Kidney (tissue), 14 donors: ENCODE results near the gene FAM20A. TPM values are rescaled to one million over a fixed set of nuclear protein-coding genes. Genes with fewer than 3 reads are reported as not detected.

Experiments used
- DNase-seq, 5 donors: peaks; one replicate each; pipeline ENCODE4 v3.0.0-alpha.2; 2013 to 2020
- FAIRE-seq: peaks from 2 replicates; lab custom pipeline; 2012; peaks lifted over from hg19 to GRCh38; lab: Jason Lieb, UNC
- H3K27ac ChIP-seq, 2 donors: one replicate each; pipeline ENCODE4 v1.7.0; 2013; ENCODE audit warnings: low read depth in 2 of 2, low read length in 2 of 2, inconsistent platforms in 1 of 2
- H3K27me3 ChIP-seq: one replicate; pipeline ENCODE4 v1.7.1; 2013; ENCODE audit warnings: low read length, inconsistent platforms; ENCODE audit not compliant: control insufficient read depth, insufficient read depth
- H3K36me3 ChIP-seq, 3 donors: one replicate each; pipeline versions ENCODE4 v1.7.0 to v1.7.1; 2013; ENCODE audit warnings: low read length in 3 of 3, control low read depth in 1 of 3, inconsistent platforms in 1 of 3; ENCODE audit not compliant: insufficient read depth in 3 of 3, control insufficient read depth in 2 of 3
- H3K4me1 ChIP-seq, 3 donors: one replicate each; pipeline versions ENCODE4 v1.7.0 to v1.7.1; 2013; ENCODE audit warnings: low read length in 3 of 3, inconsistent platforms in 1 of 3, low read depth in 1 of 3; ENCODE audit not compliant: control insufficient read depth in 2 of 3, insufficient read depth in 2 of 3
- H3K4me3 ChIP-seq, 3 donors: one replicate each; pipeline versions ENCODE4 v1.7.0 to v1.8.1; 2013; ENCODE audit warnings: low read length in 3 of 3, control low read depth in 1 of 3, inconsistent platforms in 1 of 3
- H3K9ac ChIP-seq, 3 donors: one replicate each; pipeline versions ENCODE4 v1.7.0 to v1.7.1; 2013; ENCODE audit warnings: low read length in 3 of 3, control low read depth in 1 of 3, inconsistent platforms in 1 of 3
- H3K9me3 ChIP-seq, 3 donors: one replicate each; pipeline versions ENCODE4 v1.7.0 to v1.7.1; 2013; ENCODE audit warnings: low read length in 3 of 3, control low read depth in 1 of 3, inconsistent platforms in 1 of 3; ENCODE audit not compliant: control insufficient read depth in 2 of 3, insufficient read depth in 1 of 3
- intact Hi-C: fragments of 100-400 bp; cut with DNase I; formaldehyde crosslinking; loops from one replicate; pipeline ENCODE4 v1.11.1; 2022
- polyA plus RNA-seq: library from polyadenylated mRNA; stranded (reverse); fragments of 350-450 nt; fragmentation: Illumina TruSeq; extraction: RNeasy Lipid Tissue Mini Kit (QIAGEN cat#74804); gene quantifications from one replicate; pipeline ENCODE4 v1.2.3, GENCODE V29; 2014; ENCODE audit warnings: low read depth, low replicate concordance; ENCODE audit not compliant: insufficient read depth
- total RNA-seq: library from RNA; stranded (reverse); fragmentation: NEBNext Ultra II Directional; extraction: Animal tissue kit (Norgen Biotek cat#: 25700); gene quantifications from one replicate; pipeline ENCODE4 v1.2.1, GENCODE V29; 2021
- TF ChIP-seq, protein P1 (sequence below): IDR thresholded peaks from 3 replicates; pipeline ENCODE4 v1.5.1; 2012; ENCODE audit warnings: mild to moderate bottlenecking, moderate library complexity, borderline replicate concordance; ENCODE audit not compliant: insufficient read depth; ENCODE audit errors: extremely low read depth
- donor health status: control.
- donor health status: control.
- donor health status: control.
- donor health status: control.
- donor health status: control.
- donor health status: DM: yes; HTN: yes; CAD: no.
- donor health status: Normal renal cell carcinoma (clear cell type).

The FAM20A gene
- total and polyA plus RNA-seq, 2 donors from 2014 or later, result 65.8 to 77.7 TPM

- no peak overlapping the region for H3K4me3 ChIP-seq
- no peaks in the 10 kb centered on the region for H3K36me3 ChIP-seq
- intact Hi-C loops, result no loop called here
- TF ChIP-seq, protein P1, sequence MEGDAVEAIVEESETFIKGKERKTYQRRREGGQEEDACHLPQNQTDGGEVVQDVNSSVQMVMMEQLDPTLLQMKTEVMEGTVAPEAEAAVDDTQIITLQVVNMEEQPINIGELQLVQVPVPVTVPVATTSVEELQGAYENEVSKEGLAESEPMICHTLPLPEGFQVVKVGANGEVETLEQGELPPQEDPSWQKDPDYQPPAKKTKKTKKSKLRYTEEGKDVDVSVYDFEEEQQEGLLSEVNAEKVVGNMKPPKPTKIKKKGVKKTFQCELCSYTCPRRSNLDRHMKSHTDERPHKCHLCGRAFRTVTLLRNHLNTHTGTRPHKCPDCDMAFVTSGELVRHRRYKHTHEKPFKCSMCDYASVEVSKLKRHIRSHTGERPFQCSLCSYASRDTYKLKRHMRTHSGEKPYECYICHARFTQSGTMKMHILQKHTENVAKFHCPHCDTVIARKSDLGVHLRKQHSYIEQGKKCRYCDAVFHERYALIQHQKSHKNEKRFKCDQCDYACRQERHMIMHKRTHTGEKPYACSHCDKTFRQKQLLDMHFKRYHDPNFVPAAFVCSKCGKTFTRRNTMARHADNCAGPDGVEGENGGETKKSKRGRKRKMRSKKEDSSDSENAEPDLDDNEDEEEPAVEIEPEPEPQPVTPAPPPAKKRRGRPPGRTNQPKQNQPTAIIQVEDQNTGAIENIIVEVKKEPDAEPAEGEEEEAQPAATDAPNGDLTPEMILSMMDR, result no peak
- H3K9ac ChIP-seq, result no peak overlapping the region
- H3K27me3 ChIP-seq, result no peaks in the 10 kb centered on the region
- H3K4me1 ChIP-seq, result peaks cover 2 to 28% (median 7%) of the 10 kb centered on the region in 3 donors
- FAIRE-seq (no peak), DNase-seq (no peak)
- H3K27ac ChIP-seq, result no peak overlapping the region
- no peaks in the 10 kb centered on the region for H3K9me3 ChIP-seq
Observed at GRCh38 chr17:68595986-68596385, 5.2 kb downstream of the FAM20A start.

GRCh38 chr17:68595496-68595895 is 5.7 kb downstream of the FAM20A start:
- Histone ChIP-seq H3K9ac (no peak overlapping the region), H3K9me3 (no peaks in the 10 kb centered on the region), H3K27ac (no peak overlapping the region), H3K27me3 (no peaks in the 10 kb centered on the region), H3K4me3 (no peak overlapping the region), H3K36me3 (no peaks in the 10 kb centered on the region), H3K4me1 (peaks cover 2 to 28% (median 7%) of the 10 kb centered on the region in 3 donors)
- TF ChIP-seq, protein P1, result no peak
- DNase-seq (no peak), FAIRE-seq (no peak)
- intact Hi-C loops, result no loop called here

- Histone ChIP-seq H3K4me1 (peaks cover 2 to 28% (median 5%) of the 10 kb centered on the region in 3 donors), H3K9me3 (no peaks in the 10 kb centered on the region), H3K4me3 (no peak overlapping the region), H3K27me3 (no peaks in the 10 kb centered on the region), H3K9ac (no peak overlapping the region), H3K36me3 (no peaks in the 10 kb centered on the region), H3K27ac (no peak overlapping the region)
- FAIRE-seq, result no peak
- TF ChIP-seq, protein P1, result no peak
- intact Hi-C loops, result no loop called here
- DNase-seq, result no peak
Observed at GRCh38 chr17:68594552-68594951, 6.6 kb downstream of the FAM20A start.
